ENCODE data around the gene CACNA1I.

Gene CACNA1I

DNA sequence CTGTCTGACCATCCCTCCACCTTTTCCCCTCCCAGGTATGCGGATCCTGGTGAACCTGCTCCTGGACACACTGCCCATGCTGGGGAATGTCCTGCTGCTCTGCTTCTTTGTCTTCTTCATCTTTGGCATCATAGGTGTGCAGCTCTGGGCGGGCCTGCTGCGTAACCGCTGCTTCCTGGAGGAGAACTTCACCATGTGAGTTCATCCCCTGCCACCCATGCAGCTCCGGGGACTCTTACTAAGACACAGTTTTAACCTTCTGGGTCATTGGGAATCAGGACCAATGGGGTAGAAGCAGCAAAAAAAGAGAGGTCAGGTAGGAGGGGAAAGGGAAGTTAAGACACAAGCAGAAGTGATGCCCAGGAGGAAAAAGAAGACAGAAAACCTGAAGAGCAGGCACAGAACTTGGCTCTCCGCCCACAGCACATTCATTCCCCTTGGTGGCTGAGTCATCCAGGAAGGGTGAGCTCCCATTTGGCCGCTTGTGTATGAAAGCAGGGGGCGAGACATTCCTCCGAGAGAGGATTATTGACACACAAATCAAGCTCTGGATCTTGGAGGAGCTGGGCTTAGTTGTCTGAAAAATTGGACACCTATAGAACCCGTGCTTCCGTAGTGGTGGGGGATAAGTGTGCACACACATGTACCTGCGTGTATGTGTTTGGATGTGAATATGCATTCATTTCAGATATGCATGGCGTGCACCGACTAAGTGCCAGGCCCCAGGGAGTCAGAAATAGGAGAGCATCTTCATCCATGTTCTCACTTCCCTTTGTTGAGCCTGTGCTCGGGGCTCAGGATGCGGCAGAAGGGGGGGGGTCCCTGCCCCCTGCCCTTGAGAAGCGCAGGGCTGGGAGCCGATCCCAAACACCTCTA lies 64.2 kb downstream of the CACNA1I start:
- peak; percentile 91 for TF ChIP-seq NFIC (IDR thresholded peaks at IDR 0.05)
- peak; percentile 45; the same call in 1 of the 2 replicates for TF ChIP-seq MAX (IDR thresholded peaks at IDR 0.05)
- TF ChIP-seq CEBPB (IDR thresholded peaks at IDR 0.05), result no peak
- no peak for TF ChIP-seq TAF1 (IDR thresholded peaks at IDR 0.05; ENCODE audit: low read depth)
- TF ChIP-seq, protein P1, sequence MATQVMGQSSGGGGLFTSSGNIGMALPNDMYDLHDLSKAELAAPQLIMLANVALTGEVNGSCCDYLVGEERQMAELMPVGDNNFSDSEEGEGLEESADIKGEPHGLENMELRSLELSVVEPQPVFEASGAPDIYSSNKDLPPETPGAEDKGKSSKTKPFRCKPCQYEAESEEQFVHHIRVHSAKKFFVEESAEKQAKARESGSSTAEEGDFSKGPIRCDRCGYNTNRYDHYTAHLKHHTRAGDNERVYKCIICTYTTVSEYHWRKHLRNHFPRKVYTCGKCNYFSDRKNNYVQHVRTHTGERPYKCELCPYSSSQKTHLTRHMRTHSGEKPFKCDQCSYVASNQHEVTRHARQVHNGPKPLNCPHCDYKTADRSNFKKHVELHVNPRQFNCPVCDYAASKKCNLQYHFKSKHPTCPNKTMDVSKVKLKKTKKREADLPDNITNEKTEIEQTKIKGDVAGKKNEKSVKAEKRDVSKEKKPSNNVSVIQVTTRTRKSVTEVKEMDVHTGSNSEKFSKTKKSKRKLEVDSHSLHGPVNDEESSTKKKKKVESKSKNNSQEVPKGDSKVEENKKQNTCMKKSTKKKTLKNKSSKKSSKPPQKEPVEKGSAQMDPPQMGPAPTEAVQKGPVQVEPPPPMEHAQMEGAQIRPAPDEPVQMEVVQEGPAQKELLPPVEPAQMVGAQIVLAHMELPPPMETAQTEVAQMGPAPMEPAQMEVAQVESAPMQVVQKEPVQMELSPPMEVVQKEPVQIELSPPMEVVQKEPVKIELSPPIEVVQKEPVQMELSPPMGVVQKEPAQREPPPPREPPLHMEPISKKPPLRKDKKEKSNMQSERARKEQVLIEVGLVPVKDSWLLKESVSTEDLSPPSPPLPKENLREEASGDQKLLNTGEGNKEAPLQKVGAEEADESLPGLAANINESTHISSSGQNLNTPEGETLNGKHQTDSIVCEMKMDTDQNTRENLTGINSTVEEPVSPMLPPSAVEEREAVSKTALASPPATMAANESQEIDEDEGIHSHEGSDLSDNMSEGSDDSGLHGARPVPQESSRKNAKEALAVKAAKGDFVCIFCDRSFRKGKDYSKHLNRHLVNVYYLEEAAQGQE (IDR thresholded peaks at IDR 0.05; ENCODE audit: low read depth), result no peak
- peak; percentile 68; the same call in 1 of the 2 replicates for TF ChIP-seq ZBTB7A (IDR thresholded peaks at IDR 0.05; ENCODE audit: low read depth)
- TF ChIP-seq TCF12 (IDR thresholded peaks at IDR 0.05; ENCODE audit: low read depth), result 0 out of 2 replicates have a peak, but pooled peaks have one; percentile 27
- peak; percentile 82 for TF ChIP-seq TEAD4 (IDR thresholded peaks at IDR 0.05)
- no peak for TF ChIP-seq USF1 (IDR thresholded peaks at IDR 0.05)
- no peak for TF ChIP-seq RAD21 (IDR thresholded peaks at IDR 0.05; ENCODE audit: low read depth)
- TF ChIP-seq EGR1 (IDR thresholded peaks at IDR 0.05), result no peak
- TF ChIP-seq FOXM1 (IDR thresholded peaks at IDR 0.05; ENCODE audit: borderline replicate concordance, low read depth), result no peak
- TF ChIP-seq CREB1 (IDR thresholded peaks at IDR 0.05; ENCODE audit: low read depth), result no peak
- TF ChIP-seq EP300 (IDR thresholded peaks at IDR 0.05; ENCODE audit: borderline replicate concordance), result peak; percentile 58; the same call in 1 of the 2 replicates
- no peak for TF ChIP-seq YY1 (IDR thresholded peaks at IDR 0.05; ENCODE audit: low read depth)

- TF ChIP-seq YY1 (IDR thresholded peaks at IDR 0.05; ENCODE audit: low read depth) (no peak), TAF1 (IDR thresholded peaks at IDR 0.05; ENCODE audit: low read depth) (no peak), EGR1 (IDR thresholded peaks at IDR 0.05) (no peak), TCF12 (IDR thresholded peaks at IDR 0.05; ENCODE audit: low read depth) (no peak)
Observed at GRCh38 chr22:39635719-39636118, 65.2 kb downstream of the CACNA1I start.

GRCh38 chr22:39638958-39639357 lies 68.4 kb downstream of the CACNA1I start:
- no peak for TF ChIP-seq CEBPB (IDR thresholded peaks at IDR 0.05)
- TF ChIP-seq TEAD4 (IDR thresholded peaks at IDR 0.05), result no peak
- TF ChIP-seq FOXM1 (IDR thresholded peaks at IDR 0.05; ENCODE audit: borderline replicate concordance, low read depth), result no peak

GRCh38 chr22:39641660-39642310 lies 71.2 kb downstream of the CACNA1I start:
- TF ChIP-seq USF1 (IDR thresholded peaks at IDR 0.05) (no peak), CEBPB (IDR thresholded peaks at IDR 0.05) (no peak), TAF1 (IDR thresholded peaks at IDR 0.05; ENCODE audit: low read depth) (no peak), TCF12 (IDR thresholded peaks at IDR 0.05; ENCODE audit: low read depth) (no peak), TEAD4 (IDR thresholded peaks at IDR 0.05) (no peak), RAD21 (IDR thresholded peaks at IDR 0.05; ENCODE audit: low read depth) (no peak), NFIC (IDR thresholded peaks at IDR 0.05) (no peak), FOXM1 (IDR thresholded peaks at IDR 0.05; ENCODE audit: borderline replicate concordance, low read depth) (no peak)

- TF ChIP-seq MAX (IDR thresholded peaks at IDR 0.05) (no peak), EP300 (IDR thresholded peaks at IDR 0.05; ENCODE audit: borderline replicate concordance) (peak; percentile 25; the same call in 1 of the 2 replicates), USF1 (IDR thresholded peaks at IDR 0.05) (no peak), RAD21 (IDR thresholded peaks at IDR 0.05; ENCODE audit: low read depth) (no peak), TCF12 (IDR thresholded peaks at IDR 0.05; ENCODE audit: low read depth) (peak; percentile 49; the same call in 1 of the 2 replicates)
Observed at GRCh38 chr22:39643311-39644083, 72.9 kb downstream of the CACNA1I start.

- TF ChIP-seq CREB1 (IDR thresholded peaks at IDR 0.05; ENCODE audit: low read depth) (no peak), YY1 (IDR thresholded peaks at IDR 0.05; ENCODE audit: low read depth) (no peak), EGR1 (IDR thresholded peaks at IDR 0.05) (no peak), FOXM1 (IDR thresholded peaks at IDR 0.05; ENCODE audit: borderline replicate concordance, low read depth) (no peak), EP300 (IDR thresholded peaks at IDR 0.05; ENCODE audit: borderline replicate concordance) (no peak), NFIC (IDR thresholded peaks at IDR 0.05) (no peak), USF1 (IDR thresholded peaks at IDR 0.05) (no peak), ZBTB7A (IDR thresholded peaks at IDR 0.05; ENCODE audit: low read depth) (no peak), TEAD4 (IDR thresholded peaks at IDR 0.05) (no peak), TCF12 (IDR thresholded peaks at IDR 0.05; ENCODE audit: low read depth) (no peak), MAX (IDR thresholded peaks at IDR 0.05) (no peak), RAD21 (IDR thresholded peaks at IDR 0.05; ENCODE audit: low read depth) (no peak), TAF1 (IDR thresholded peaks at IDR 0.05; ENCODE audit: low read depth) (no peak), CEBPB (IDR thresholded peaks at IDR 0.05) (no peak)
- TF ChIP-seq, protein P1 (IDR thresholded peaks at IDR 0.05; ENCODE audit: low read depth), result no peak
Observed at GRCh38 chr22:39645532-39645931, 75.0 kb downstream of the CACNA1I start.

Measured in Ishikawa (cell line).